ENCODE measurements around the gene PLA2G2D.
"Not testable (repeated sequence)": the region's sequence is repeated elsewhere in the genome, so short reads cannot be mapped to it uniquely, and the experiment has no call there.

The PLA2G2D gene

GRCh38 chr1:20142001-20142710 is 22.8 kb upstream of the PLA2G2D start:
- no peak for DNase-seq

DNA sequence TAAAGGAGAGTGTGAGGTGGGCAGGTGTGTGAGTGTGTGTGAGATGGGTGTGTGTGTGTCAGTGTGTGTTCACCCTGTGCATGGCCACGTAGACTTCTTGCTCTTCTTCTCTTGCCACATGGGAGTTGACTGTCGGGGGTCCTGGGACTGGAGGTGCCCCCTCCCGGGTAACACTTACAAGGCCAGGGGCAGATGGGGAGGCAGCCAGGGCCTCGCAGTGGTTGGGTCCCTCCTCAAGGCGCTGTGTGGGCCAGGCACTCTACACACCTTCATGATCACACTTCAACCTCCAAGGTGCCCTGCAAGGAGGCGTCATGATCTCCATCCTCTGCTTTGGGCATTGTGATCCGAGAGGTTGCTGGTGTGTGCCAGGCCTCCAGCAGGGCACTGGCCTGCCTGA is 22.1 kb upstream of the PLA2G2D start:
- no peak for DNase-seq

DNA sequence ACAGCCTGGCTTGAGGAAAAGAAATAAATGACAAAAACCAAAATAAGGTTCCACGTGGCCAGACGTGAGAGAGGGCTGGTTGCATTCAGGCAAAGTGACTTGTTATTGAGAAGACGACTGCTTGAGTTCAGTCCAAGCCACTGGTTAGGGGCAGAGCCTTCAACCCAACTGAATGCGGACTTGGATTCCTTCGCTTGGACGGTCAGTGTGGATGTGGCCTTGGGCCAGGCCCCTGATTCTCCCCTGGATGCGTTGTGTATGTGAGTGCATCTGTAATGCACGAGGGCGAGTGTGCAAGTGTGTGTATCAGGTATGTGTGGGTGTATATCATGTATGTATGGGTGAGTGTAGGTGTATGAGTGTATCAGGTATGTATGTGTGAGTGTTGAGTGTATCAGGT is 21.7 kb upstream of the PLA2G2D start:
- no peak for DNase-seq

DNA sequence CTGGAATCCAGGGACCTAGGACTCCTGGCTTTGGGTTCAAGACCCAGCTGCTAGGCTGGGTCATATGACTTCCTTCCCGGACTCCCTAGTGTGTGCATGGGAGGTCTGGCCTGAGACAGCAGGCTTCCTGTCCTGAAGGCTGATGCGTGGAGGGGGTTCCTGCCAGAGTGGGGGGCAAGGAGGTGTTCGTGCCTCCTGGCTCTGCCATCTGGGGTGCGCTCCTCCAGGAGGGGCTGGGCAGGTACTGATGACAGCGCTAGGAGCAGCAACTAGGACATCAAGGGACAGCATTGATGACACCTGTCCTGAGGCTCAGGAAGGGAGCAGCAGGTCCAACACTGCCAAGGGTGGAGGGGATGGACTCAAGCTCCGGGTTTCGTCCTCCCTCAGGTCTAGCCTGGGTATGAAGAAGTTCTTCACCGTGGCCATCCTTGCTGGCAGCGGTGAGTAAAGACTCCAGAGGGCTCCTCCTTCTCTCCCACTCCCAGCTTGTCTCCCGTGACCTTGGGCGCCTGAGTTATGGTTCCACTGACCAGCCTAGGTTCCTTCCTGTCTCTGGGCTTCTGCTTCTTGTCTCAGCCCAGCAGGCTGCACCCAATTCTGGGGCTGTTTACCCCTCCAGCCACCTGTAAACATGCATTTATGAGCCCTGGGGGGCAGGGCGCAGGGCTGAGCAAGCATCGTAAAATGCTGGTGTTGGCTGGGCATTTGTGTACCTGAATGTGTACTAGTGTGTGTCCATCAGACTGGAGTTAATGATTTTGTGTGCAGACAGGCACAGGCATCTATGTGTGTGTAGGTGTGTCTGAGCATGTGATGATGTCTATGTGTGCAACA is 20.7 kb upstream of the PLA2G2D start:
- no peak for DNase-seq

GRCh38 chr1:20138961-20139550 is 19.7 kb upstream of the PLA2G2D start, which contains the start of gene PLA2G2F:
Gene PLA2G2F (plus strand): TSS chr1:20139323. CDS start chr1:20139428, 105 bp downstream.
- no peak for DNase-seq

- DNase-seq: no peak
Observed at GRCh38 chr1:20138346-20138745, 19.0 kb upstream of the PLA2G2D start.

- DNase-seq: no peak
Observed at GRCh38 chr1:20137604-20138003, 18.3 kb upstream of the PLA2G2D start.

GRCh38 chr1:20137055-20137454 is 17.7 kb upstream of the PLA2G2D start:
- no peak for DNase-seq

GRCh38 chr1:20136249-20136648 is 16.9 kb upstream of the PLA2G2D start:
- no peak for DNase-seq

DNA sequence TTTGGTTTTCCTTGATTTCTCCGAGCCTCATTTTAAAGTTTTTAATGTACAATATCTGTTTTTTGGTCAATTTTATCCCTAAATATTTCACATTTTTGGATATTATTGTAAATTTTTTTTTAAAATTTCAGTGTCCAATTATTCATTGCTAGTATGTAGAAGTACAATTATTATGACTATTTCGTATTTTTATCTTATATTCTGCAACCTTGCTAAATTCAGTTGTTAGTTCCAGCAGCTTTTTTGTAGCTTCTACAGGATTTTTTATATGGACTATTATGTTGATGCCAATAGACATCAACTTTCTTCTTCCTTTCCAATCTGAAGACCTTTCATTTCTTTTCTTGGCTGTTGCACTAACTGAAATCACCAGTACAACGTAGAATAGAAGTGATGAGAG is 15.7 kb upstream of the PLA2G2D start:
- no peak for DNase-seq

GRCh38 chr1:20130518-20130917 is 11.2 kb upstream of the PLA2G2D start:
- not testable (repeated sequence) for DNase-seq

- DNase-seq: no peak
Observed at GRCh38 chr1:20126806-20127440, 7.6 kb upstream of the PLA2G2D start.

GRCh38 chr1:20126041-20126805 is 6.9 kb upstream of the PLA2G2D start:
- no peak for DNase-seq

DNA sequence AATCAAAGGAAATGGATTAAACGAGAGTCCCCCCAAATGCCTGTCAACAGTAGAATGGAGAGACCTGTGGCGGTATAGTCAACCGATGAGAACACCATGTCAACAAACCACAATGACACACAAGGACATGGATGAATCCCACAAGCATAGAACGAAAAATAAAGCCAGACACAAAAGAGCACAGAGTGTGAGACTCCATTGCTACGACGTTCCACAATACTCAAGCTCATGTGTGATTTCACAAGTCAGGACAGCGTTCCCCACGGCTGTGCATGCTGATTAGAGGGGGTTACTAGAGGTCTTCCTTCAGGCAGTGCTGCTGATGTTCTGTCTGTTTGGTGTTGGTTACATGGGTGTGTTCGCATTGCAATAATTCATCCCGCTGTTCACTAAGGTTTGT is 5.8 kb upstream of the PLA2G2D start:
- no peak for DNase-seq

- DNase-seq: no peak
Observed at GRCh38 chr1:20124456-20125057, 5.2 kb upstream of the PLA2G2D start.

GRCh38 chr1:20123722-20124455 is 4.6 kb upstream of the PLA2G2D start:
- DNase-seq: no peak

- DNase-seq: no peak
Observed at GRCh38 chr1:20120796-20121195, 1.5 kb upstream of the PLA2G2D start.

GRCh38 chr1:20117236-20117635 is 2.1 kb downstream of the PLA2G2D start:
- no peak for DNase-seq

DNA sequence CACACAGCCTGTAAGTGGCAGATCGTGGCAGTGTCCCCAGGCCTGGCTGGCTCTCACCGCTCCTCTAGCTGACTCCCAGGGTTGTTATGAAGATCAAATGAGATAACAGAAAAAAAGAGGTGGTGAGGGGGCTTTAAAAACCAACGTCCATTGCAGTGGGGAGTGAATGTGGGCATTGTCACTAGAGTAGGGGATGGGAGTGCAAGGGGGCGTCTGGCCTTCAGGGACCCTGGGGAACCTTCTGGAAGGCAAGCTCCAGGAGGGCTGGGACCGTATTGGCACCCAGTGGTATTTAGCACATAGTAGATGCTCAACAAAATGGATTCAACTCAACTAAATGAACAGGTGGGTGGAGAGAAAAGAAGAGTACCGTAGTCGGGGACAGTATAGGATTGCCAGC is 3.4 kb downstream of the PLA2G2D start:
- no peak for DNase-seq

DNA sequence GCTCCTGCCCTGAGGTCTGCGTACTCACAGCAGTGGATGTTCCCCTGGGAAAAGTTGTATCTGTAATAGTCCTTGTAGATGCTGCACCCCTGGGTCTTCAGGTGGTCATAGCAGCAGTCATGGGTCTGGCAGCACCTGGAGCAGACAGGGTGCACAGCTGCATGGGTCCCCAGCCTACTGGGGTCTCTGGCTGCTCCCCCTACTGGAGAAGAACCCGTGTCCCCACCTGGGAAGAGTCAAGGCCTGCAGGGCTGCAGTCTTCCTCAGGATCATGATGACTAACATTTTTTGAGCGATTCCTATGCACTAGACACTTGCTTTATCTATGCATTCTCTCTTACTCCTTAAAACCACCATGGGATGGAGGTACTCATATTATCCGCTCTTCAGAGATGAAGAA is 3.9 kb downstream of the PLA2G2D start:
- DNase-seq: no peak

- no peak for DNase-seq
Observed at GRCh38 chr1:20114021-20114648, 5.2 kb downstream of the PLA2G2D start.

All from activated CD4-positive, alpha-beta T cell treated with anti-CD3 and anti-CD28 coated beads for 1 hour (primary cell).